Measurements from ENCODE around the gene OAF.

Gene OAF

DNA sequence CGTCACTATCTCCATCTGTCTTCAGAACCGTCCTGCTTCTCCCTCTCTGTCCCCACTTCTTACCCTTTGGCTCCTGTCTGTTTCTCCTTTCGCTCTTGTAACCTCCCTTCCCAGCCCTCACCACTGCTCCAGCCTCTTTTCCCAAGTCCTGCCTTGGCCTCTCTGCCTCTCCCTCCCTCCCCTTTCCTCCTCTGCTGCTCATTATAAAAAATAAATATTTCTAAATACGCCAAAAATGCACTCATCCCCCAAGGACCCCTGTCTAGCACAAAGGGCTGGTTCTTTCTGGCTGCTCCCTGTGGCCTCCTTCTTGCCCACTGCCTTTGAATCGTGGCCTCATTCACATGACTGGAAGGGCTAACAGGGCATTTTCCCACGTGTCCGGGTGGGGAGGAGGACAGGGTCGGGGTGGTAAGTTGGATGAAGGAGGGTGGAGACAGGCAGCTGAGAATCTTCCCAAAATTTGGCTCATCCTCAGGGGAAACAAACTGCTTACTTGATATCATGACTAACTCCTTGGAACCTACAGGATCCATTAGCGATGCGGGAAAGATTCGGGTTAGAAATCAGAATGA is 26.4 kb upstream of the OAF start:
- DNase-seq, result no peak

DNA sequence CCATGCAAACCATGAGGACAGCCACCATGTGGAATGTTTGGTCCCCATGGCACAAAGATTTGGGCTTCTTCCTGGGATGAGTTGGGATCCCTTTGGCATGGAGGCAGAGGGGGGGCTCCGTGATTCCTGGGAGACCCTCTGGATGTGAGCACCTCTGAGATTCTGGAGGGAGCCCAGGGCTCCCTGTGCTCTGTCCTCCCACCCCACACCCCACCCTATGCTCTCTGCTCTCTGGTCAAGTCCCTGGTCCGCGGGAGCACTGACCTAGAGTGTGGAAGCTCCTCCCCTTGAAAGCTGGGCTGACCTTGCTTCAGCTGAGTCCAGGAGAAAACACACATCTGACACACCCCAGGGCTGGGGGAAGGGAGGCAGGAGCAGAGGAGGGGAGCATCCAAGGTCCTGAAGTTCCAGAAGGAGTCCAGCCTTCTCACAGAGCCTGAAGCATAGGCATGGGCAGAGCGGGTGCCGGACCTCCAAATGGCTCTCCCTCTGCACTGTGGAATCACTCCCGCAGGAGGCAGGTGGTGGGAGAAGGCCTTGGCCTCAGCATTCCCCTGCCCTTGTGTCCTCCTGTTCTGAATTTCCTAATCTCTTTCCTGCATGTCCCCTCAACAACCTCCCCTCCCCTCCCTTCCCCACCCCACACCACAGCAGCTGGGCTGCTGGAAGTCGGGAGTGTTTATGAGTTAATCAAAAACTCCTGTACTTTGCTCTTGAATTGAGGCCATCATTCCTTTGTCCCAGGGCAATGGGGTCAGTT is 25.7 kb upstream of the OAF start:
- DNase-seq, result no peak

DNA sequence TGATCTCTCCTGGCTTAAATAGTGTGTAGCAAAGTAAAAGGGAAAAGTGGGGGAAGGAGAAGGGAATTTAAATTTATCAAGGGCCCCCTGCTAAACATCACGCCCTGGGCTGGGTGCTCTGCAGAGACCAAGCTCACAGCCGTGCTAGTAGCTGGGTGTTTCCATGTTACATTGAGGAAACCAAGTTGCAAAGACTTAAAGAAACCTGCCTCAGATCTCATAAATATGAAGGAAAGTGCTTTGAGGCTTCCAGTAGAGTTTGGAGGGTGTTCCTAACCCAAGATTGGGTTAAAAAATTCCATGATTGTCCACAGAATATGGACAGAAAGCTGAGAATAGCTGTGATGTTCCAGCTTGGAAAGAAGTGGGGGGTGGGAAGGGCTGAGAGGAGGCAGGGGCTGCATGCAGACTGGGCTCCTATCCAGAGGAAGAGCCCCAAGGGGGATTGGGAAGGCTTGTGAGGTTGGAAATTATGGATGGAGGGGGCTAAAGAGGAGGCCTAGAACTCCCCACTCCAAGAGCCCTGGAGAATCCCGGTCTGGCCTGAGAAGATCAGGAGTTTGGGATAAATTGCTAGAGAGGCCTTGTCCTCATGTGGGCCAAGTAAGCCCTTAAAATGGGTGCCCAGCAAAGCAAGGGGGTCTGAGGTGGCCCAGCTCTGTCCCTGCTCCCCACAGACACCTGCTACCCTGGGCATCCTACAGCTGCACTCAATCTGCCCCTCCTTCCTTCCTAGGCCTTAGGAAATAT is 25.0 kb upstream of the OAF start:
- no peak for DNase-seq

DNA sequence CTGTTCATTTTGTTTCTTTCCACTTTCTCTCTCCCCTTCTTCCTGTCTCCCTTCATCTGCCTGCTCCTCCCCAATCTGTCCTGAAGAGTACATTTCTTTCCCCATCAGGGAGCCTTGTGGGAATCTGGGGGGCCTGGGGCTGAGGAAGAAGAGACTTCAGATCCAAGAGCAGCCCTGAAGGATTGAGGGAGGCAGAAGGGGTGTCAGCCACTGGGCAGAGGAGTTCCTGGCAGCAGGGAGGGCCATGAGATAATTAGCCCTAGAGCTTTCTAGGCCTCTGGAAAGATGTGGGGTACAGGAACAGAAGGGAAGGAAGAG is 24.4 kb upstream of the OAF start:
- DNase-seq, result no peak

DNA sequence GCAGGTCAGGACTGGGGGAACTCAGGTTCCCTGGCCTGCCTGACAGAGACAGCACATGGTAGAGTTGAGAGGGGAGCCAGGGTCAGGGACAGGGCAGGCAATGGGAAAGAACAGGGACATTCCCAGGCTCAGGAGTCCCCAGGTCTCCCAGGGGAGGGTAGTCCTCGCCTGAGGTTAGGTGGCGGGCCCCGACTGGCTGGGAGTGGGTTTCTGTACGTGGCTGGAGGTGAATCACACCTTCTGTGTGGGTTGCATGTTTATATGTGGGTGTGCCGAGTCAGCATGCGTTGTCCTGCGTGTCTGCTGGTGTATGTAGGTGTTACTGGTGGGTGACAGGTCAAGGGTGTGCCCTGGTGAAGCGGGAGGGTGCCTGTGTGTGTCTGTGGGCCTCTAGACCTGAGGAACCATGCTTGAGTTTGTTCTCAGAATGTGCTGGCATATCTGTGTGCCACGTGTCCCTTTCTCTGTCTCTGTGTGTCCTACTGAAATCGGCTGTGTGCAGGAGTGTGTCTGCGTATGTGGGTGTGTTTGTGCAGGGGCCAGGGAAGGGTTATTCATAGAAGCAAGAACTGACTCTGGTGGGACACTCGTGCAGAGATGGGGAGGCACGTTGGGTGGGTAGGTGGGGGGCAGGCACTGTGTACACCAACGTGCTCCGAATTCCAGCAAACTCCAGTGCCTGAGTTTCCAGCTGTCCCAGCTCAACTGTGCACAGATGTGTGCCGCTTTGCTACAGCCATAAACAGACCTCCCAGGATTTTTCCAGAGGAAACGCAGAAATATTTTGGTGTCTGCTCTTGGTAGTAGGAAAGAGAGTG is 23.8 kb upstream of the OAF start:
- DNase-seq, result no peak

DNA sequence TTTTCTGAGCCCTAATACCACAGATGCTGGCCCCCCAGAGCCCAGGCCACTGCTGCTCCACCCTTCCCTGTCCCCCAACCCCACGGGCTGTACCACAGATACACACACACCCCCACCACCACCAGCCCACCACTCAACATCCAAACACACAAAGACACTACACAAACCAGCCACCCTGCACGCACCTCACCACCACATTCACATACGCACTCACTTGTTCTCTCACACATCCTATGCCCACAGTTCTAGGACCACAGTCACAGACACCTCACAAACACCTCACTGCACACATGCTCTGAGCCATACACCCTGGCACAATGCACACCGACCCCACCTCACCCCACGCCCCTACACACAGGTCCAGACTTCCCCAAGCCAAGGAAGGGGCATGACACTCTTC is 22.5 kb upstream of the OAF start:
- no peak for DNase-seq

DNA sequence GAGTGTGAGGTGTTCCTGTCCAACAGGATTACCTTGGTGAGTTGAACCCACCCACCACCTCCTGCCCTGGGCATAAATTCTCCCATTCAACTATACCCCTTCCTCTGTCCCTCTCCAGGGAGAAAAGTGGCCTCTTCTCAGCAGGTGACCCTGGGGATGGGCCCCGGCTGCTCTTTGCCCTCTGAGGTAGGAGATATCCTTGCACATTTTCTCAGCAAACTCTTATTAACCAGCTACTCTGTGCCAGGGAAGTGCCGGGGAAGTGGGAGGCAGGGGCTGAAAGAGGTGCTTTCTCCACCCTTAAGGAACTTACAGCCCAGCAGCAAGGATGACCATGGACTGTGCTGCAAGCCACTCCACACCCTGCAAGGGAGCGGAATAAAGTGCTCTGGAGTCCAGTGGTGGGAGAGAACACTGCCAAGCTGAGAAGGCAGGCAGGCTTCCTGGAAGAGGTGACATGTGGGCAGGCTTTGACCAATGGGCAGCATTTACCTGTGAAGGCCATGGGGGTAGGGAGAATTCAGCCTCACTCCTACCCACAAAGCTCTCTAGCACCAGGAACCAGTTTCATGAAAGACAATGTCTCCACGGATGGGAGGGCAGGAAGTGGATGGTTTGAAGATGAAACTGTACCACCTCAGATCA is 21.9 kb upstream of the OAF start:
- no peak for DNase-seq

DNA sequence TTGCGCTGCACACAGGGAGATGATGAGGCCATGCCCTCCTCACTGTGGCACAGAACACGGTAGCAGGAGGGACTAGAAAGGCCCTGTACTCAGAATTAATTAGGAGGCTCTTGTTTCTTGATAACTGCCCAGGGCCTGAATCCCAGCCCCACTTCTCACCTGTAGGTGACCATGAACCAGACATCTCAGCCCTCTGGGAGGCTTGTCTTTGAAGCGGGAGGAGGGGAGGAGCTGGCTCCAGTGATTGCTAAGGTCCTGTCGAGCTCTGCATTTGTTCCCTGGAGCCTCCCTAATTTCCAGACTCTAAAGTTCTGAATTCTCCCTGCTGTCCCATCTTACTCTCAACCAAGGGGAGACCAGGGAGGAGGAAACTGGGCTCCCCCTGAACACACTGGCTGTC is 19.8 kb upstream of the OAF start:
- DNase-seq, result no peak

DNA sequence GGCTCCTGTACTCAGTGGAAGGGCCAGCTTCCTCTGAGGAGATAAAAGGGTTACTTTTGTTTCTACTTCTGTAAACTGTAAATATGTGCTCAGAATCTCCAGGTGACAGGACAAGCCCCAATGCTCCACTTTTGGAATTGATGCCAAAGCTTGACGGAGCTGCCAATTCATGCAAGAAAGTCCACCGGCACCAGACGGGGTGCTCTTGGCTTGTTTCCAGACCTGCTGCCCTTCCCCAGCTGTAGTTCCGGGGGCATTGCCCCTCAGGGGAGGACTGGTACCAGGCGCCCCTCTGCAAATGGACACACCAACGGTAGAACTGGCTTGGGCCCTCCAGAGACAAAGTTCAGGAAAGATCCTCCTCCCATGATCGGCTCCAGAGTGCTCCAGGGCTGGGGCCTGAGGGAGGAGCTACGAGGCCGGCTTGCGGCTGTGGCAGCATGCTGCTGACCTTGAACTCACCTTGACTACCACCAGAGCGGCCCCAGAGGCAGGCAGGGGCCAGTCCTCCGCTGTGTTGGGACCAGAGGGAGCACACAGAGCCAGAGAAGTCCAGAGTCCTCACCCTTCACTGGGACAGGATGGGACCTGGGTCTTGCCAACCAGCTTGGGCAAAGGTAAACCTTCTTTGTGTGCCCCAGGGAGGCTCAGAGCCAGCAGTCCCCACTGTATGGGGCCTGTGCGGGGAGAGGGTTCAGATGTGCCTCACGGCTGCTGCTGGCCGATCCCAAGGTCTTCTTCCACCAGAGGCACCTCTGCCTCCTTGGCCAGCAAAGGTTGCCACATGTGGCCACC is 17.8 kb upstream of the OAF start:
- no peak for DNase-seq

DNA sequence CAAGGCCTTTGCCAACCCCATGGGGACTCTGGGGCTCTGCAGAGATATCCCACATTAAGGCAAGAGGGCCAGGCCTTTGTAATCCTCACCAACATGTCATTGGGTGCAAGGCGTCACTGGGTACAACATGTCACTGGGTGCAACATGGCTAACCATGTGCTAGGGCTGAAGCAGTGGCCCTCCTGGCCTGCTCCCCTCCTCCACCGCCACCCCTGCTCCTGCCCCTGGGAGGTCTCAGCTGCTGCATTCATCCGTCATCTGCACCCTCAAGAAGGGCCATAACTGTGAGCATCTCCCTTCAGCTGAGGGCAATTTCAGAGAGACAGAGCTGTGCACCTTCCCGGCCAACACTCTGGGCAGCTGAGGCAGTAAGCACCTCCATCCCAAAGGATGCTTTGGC is 16.7 kb upstream of the OAF start:
- DNase-seq, result no peak

DNA sequence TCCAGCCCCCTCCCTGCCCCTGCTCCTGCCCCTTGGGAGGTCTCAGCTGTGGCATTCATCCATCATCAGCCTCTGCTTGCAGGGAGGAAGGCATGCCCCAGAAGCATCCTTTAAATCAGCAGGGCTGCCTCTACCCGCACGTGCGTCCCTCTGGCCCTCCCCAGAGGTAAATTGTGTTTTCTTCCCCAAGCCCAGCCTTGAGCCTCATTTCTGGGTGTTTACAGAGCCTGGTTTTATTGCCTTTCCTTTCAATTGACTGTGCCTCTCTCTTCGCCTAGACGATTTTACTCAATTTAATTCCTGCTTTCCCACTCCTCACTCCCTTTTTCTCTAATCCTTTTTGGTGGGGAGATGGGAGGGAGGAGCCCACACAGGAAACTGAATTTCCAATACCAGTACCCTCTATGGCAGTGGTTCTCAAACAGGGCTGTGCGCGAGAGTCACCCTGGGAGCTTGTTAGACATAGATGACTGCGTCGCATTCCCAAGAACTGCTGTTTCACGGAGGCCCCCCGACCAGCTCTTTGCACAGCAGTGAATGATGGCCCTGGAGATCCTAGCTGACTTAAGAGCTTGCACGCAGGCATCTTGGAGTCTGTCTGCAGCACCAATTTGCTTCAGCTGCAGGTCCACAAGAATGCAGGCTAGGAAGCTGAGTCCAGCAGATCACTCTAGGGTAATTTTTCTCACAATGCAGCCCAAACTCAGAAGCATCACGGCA is 15.1 kb upstream of the OAF start:
- DNase-seq, result no peak

DNA sequence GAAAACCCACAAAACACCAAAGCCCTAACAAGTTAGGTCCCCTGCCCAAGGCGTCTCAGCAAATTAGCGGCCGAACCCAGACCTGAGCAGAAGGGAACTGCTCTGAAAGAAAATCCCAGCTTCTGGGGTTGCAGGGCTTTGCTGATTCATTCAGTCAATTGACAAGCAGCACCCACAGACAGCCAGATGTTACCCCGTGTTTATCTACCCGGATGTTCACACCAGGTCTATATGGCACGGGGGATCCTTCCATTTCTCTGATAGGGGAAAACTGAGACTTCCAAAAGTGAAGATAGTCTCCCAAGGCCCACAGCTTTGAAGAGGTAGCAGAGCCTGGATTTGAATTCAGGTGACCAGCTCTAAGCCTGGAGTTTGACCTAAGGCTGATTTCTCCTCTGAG is 14.0 kb upstream of the OAF start:
- DNase-seq, result no peak

DNA sequence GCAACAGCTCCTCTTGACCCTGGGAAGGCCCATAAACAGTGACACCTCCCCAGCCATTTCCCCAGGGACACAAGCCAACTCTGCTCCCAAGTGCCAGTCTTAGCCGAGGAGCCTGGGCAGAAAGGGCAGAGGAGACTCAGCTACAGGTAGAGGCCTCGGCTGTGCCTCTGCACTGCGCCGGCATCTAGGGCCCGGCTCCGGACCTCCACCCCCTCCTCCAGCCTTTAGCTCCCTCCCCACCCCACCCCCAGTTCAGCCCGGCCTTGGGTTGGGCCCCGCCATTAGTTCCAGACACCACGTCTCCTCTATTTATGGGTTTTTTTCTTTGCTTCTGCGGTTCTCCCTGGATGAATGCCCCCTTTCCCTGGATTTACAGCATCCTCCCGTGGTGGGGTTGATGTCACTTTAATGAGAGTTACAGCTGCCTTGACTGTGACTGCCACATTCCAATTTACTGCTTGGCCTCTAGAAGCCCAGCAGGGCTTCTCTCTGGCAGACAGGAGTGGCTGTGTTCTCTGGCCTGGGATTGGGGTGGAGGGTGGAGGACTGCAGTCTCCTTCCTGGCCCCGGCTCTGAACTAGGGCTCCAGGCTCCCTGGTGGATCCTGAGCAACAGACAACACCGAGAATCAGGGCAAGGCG is 13.5 kb upstream of the OAF start:
- DNase-seq, result no peak

DNA sequence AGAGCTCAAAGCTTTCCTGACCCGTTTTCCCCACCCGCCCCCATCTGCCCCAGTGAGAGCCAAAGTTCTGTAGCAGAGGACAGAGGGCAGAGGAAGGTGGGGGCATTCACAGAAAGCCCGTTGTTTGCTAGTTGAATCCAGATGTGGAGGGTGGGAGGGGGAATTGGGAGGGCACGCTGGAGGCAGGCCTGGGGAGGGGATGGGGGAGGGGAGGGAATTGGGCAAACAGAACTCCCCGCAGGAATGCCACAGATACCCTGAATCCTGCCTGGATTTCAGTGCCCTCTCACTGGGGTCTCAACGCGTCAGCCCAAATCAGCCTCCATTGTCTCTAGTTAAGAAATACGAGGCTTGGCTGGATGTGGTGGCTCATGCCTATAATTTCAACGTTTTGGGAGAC is 12.9 kb upstream of the OAF start:
- no peak for DNase-seq

DNA sequence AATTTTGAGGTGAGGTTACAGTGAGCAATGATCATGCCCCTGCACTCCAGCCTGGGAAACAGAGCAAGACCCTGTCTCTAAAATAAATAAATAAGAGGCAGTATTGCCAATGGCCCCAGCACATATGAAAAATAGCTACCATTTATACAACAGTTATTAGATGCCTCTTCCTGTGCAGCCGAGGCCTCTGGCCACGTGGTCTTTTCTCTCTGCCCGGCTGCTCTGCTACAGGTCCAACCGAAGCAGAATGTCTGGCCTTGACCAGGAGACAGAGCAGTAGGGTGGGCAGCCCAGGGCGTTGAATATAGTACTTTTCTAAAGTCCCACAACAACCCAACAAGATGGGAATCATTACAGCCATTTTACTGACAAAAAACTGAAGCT is 12.4 kb upstream of the OAF start:
- no peak for DNase-seq

DNA sequence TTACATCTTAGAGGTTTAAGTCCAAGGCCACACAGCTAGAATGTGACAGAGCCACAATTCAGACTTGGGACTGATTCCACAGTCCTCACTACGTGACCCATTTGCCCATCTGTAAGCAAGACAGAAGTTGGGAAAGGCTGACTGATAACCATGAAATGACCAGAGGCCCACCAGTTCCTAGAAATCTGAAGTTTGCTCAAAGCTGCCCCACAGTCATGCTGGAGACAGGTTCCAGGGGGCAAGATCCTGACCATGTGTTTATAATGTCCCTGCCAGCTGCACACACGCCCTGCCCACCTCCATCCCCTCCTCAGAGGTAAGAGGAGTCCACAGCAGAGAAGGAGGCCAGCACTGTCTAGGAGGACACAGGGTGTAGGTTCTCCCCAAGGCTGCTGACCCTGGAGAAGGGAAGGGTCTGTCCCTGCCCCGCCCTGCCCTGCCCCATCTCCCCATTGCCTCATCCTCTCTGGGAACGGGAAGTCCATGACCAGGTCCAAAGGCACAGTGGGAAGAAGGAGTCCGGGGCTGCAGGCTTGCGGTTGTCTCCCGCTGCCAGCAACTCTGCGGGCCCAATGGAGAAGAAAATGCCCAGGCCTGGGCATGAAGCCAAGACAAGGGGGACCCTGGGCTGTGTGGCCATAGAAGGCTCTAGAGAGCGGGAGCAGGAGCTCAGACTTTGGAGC is 11.9 kb upstream of the OAF start:
- no peak for DNase-seq

DNA sequence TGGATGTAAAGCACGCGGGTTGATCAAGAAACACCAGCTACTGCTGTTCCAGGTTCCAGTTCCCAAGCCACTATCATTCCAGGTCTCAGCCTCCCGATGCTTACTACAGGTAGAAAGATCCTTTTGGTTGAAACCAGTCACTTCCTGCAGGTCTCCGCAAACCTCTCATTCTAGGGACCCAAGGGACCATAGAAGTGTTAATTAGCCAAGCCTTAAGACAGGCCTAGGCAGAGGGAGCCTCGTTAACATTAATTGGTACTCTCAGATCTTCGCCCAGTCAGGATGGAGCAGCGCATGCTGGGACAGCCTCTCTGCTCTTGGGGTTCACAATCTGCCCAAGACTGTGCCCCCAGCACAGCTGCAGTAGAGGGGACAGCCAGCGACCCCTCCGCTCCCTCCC is 11.2 kb upstream of the OAF start:
- no peak for DNase-seq

DNA sequence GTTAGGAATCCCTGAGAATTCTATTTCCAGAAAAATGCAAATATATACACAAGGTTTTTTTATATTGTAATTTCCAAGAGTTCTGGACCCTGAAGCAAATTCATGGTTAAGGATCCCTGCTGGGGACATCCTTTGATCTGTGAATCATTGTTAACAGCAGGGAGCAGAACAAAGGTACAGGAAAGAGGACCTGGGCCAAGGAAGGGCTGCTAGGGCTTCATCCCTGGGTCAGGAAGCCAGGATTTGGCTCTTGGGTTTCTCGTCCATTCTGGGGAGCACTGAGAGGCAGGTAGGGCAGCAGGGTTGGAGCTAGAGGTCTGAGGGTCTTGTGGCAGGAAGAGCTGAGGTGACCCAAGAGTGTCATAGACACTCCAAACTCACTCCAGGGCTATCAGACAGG is 10.2 kb upstream of the OAF start:
- no peak for DNase-seq

DNA sequence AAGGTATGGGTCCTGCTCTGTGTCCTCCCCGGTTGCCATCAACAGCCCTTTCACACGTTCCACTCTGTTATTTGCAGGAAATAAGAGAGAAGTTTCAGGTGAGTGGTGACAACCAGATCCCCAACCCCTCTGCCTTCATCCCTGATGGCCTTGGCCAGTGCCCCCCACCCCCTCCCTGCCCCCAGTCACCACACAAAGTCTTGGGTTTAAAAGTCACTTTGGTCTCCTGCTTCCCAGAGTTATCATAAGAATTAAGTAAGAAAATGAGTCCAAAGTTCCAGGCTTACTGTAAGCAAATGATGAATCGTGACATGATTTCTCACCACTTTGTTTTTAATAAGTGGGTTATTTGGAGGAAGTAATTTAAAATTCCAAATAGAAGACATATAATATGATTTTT is 9.2 kb upstream of the OAF start:
- no peak for DNase-seq

DNA sequence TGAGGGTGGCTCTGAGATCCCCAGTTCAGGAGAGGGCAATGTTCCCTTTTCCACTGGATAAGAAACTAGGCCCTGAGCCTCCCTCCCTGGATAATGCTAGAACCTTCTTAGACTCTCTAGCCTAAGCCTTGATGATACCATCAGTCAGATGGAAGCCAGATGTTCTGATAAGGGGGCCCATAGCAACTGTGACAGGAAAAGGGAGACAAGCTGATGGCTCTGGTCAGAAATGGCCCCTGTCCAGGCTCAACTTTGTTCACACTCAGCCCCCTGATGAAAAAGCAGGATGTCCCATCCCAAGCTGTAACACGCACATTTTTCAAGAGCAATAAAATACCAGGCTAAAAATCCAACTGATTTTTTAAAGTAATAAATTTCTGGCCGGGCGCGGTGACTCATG is 7.2 kb upstream of the OAF start:
- DNase-seq, result no peak
